GM19025 (cell line): Measurements from ENCODE around the gene PARN.

ENCODE experiments used
- ATAC-seq: cut with Tn5 transposase; IDR thresholded peaks from one replicate; pipeline ENCODE4 v1.9.1; 2021; ENCODE audit warnings: mild to moderate bottlenecking, low read depth, moderate library complexity; ENCODE audit not compliant: unreplicated experiment

The PARN gene

GRCh38 chr16:14538604-14539003 is 91.5 kb downstream of the PARN start:
- no peak for ATAC-seq

DNA sequence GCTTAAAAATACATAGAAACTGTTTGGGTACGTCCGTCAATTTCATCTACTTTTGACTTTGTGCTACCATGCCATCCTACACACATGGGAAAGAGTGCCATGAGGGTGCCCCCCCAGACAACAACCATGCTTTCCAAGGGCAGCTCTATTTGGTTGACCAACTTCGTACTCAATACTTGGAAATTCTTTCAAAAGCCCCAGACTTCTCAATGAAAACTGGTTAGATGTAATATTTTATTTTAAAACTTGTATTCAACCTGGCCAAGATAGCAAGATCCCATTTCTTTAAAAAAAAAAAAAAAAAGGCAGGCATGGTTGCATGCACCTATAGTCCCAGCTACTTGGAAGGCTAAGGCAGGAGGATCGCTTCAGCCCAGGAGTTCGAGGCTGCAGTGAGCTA is 98.4 kb downstream of the PARN start:
- no peak for ATAC-seq

DNA sequence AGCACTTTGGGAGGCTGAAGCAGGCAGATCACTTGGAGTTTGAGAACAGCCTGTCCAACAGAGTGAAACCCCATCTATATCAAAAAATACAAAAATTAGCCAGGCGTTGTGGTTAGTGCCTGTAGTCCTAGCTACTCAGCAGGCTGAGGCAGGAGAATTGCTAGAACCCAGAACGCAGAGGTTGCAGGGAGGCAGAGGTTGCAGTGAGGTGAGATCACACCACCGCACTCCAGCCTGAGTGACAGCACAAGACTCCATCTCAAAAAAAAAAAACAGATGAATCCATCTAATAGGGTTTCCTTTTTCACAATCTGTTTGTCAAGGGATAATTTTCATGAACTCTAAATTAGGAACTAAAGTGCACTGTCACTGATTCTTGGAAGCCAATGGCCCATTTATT is 99.0 kb downstream of the PARN start:
- ATAC-seq = no peak

DNA sequence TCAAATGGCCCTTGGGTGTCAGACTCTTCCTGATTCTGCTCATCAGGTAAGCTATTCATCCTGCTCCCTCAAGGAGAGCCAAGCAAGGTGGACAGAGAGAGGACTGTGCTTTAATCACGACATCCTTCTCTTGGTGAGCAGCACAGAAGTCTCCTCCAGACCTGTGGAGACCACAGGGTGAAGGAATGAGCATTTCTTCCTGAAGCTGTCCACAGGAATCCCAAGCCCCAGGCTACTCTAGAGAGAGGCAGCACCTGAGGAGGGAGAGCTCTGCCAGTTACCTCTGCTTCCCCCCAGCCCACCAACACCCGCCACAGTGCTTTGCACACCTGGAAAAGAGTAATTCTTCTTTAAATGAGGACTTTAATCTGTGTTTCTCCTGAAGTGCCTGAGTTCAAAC is 100.0 kb downstream of the PARN start:
- ATAC-seq = no peak

DNA sequence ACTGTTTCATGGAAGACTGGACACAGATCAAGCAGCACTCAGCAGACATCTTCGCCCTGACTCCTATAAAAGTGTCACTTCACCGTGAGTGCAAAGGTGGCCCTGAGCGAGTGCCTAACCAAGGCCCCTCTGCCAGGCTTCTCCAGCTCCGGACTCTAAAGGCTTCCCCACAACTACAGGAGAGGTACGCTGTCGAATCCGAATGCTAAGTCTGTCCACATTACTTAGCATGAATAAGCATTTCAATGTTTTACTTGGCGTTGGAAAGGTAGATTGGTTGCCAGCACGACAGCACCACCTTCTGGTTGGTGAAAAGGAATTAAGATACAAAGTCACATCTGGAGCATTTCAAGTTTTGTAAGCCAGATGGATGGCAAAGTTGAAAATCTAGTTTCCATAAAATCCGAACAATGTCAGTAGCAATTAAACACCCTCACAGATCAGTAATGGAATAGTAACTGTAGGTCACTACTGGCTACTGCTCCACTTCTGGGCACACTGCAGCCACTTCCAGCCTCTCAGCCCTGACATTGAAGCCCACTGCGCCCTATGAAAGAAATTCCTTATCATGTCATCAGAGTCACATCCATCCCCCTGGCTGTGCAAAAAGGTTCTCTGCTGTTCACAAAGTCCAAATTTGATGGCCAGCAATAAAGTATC is 100.9 kb downstream of the PARN start:
- no peak for ATAC-seq

DNA sequence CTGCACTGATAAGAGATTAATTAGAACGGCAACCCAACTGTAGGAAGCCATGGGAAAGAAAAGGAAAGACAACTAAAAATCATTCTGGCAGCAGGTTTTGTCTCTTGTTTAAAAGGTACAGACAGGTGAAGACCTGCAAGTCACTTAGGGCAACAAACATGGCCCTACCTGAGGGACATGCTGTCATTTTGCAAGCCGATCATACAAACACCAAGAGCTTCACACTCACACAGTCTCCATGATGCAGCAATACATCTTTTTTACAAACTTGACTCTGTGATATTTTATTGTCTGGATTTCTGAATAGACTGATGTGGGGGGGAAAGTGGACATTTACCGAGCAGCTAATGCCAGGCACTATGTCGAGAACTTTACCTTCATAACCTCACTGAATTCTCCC is 101.8 kb downstream of the PARN start:
- ATAC-seq = no peak

- ATAC-seq = no peak
Measured at GRCh38 chr16:14527411-14528044, 102.5 kb downstream of the PARN start.

- no peak for ATAC-seq
Measured at GRCh38 chr16:14525596-14525995, 104.5 kb downstream of the PARN start.

DNA sequence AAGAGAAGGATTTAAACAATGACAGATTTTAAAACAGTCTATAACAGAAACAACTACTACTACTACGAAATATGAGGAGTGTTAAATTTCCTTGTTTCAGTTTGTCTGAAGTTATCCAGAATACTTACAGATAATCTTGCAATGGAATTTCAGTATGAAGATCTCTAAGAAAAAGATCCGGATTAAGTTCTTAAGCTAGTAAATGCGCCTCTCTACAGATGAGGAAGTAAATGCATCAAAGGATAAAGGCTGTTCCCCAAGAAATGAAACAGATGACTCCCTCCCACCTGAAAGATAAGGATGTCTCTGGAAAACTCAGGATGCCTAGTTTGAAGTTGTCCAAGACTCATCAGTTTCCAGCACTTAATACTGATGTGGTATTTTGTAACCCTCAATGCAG is 105.1 kb downstream of the PARN start:
- no peak for ATAC-seq

DNA sequence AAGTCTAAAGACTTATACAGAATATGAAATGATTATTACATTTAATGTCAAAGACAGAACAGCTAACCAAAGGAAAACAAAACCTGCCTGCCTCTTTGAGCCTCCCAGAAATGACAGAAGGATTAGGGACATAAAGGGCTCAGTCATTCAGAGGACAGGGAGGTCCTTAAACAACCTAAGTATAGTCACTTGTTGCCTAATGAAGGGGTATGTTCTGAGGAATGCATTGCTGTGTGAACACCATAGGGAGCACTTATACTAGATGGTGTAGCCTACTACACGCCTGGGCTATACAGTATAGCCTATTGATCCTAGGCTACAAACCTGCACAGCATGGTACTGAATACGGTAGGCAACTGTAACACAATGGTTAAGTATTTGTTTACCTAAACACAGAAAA is 106.4 kb downstream of the PARN start:
- ATAC-seq = no peak

- ATAC-seq = no peak
Measured at GRCh38 chr16:14522671-14523070, 107.4 kb downstream of the PARN start.

DNA sequence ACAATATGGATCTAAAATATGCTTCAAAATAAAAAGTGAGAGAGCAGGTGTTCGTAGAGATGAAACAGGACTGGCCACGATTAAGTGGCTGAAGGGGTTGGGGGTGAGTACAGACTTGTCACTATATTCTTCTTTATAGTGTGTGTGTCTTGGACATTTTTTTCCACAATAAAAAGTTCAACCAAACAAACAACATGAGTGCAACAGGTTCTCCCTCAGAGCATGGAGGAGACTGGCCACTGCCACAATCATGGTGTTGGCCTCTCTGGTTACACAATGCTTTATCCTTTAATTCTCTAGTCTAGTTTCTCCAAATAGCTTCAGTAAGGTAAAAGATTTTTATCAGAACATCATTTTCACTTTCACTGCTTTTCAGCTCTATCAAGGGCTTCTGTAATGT is 109.3 kb downstream of the PARN start:
- no peak for ATAC-seq

DNA sequence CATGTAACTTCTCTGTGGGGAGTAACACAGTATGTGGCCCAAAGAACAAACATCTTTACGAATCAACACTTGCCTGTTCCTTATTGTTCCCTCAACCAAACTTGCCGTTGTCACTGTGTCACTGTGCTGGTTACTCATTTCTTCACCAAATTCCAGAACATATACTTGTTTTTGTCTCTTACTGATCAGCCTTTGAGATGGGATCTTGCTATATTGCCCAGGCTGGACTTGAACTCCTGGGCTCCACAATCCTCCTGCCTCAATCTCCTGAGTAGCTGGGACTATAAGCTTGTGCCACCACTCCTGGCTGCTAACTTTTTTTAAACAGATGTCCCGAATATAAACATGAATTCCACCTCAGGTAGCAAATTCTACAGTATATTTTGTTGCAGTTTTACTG is 115.1 kb downstream of the PARN start:
- ATAC-seq = no peak

- ATAC-seq = no peak
Measured at GRCh38 chr16:14513389-14514107, 116.5 kb downstream of the PARN start.

- no peak for ATAC-seq
Measured at GRCh38 chr16:14511800-14512135, 118.3 kb downstream of the PARN start.

DNA sequence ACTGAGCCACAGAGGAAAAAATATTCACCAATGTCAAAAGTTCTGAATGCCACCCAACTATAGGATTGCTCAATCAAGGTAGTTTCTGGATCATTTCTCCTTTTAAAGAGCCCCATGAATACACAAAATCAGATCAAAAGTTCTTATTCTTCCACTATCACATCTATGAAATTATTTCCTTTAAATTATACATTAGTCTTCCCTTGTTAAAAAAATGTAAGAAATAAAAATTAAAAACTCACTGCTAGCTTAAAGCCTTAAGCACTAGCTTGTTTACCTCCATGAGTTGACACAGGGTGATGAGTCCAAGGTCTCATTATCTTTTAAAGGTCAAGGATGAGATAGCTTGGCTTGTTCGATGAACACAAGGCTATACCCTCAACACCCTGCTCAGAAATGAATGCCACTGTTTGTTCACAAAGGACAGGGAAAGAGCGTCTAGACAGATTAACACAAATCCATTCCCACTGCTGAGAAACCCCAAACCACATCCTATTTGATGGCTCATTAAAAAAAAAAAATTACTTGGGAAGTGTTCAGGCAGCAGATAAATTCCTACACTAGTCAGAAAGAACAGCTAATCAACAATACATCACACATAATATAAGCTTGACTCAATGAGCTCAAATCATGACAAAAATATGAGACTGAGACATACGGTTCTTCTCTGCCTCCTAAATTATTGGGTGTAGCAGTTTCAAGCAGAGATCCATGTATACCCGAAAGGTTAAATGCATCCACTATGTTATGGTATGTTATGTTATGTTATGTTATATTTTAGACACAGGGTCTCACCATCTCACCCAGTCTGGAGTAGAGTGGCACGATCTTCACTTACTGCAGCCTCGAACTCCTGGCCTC is 118.9 kb downstream of the PARN start:
- no peak for ATAC-seq

DNA sequence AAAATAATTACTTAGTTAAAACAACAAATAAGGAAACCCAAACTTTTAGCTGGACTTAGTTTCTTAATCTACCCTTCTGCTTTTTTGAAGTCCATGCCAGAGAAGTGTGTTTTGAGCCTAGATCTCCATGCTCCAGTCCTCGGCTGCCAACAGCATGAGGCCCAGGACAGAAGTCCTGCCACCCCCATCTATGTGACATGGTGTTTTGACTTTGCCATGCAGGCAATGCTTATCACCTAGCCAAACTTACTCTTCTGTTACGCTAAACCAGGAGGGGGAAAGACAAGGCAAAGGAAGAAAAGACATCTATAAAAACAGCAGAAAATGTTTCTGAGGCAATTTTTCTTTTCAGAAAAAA is 119.5 kb downstream of the PARN start:
- ATAC-seq = no peak

DNA sequence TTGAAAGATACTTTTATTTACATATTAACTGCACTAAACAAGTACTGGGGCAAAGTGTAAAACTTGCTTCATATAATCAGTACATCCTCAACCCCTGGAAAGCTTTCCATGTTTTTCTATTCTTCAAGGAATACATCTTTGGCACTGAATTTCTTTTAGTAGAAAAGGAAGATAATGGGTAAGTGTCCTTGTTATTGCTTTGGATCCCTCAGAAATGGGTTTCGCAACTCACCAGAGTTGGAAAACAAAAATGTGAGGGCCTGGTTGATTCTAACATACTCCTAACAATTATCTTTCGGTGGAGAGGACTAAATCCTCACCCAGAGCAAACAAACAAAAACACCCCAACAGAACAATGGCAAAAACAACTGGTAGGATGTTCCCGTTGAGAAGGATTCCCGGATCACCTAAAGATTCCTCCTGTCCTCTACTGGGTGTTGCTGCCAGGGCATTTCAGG is 120.4 kb downstream of the PARN start:
- no peak for ATAC-seq

- ATAC-seq = no peak
Measured at GRCh38 chr16:14509055-14509454, 121.0 kb downstream of the PARN start.

GRCh38 chr16:14505846-14506245 is 124.2 kb downstream of the PARN start:
- ATAC-seq = no peak
